Loucy (cell line): Measurements from ENCODE around the gene ABHD15.

Experiments used
- H2AFZ ChIP-seq: fragments of 200-600 bp; sonication (generic); 2 replicates; pipeline ENCODE4 v1.6.0; 2016; ENCODE audit warnings: antibody characterized with exemption, mild to moderate bottlenecking, low read length, moderate library complexity
- H3F3A ChIP-seq: fragments of 200-600 bp; 2 replicates; pipeline ENCODE4 v1.6.0; 2016; ENCODE audit warnings: antibody characterized with exemption, low read depth, mild to moderate bottlenecking
- H3K27me3 ChIP-seq: fragments of 200-600 bp; sonication (generic); 2 replicates; pipeline ENCODE4 v1.6.1; 2014; ENCODE audit warnings: low read length, mild to moderate bottlenecking; ENCODE audit not compliant: insufficient read depth, poor library complexity, severe bottlenecking
- H3K36me3 ChIP-seq: fragments of 200-600 bp; sonication (generic); 2 replicates; pipeline ENCODE4 v1.6.1; 2016; ENCODE audit warnings: low read length; ENCODE audit not compliant: insufficient read depth
- H3K4me1 ChIP-seq: fragments of 200-600 bp; sonication (generic); 2 replicates; pipeline ENCODE4 v1.5.1; 2014; ENCODE audit warnings: low read length, mild to moderate bottlenecking; ENCODE audit not compliant: insufficient read depth, poor library complexity, severe bottlenecking
- H3K4me2 ChIP-seq: fragments of 200-600 bp; sonication (generic); 2 replicates; pipeline ENCODE4 v1.6.0; 2014; ENCODE audit warnings: antibody characterized with exemption, low read length, low read depth, mild to moderate bottlenecking; ENCODE audit not compliant: poor library complexity, severe bottlenecking
- H3K4me3 ChIP-seq: fragments of 200-600 bp; sonication (generic); 2 replicates; pipeline ENCODE4 v1.5.1; 2014; ENCODE audit warnings: low read length, mild to moderate bottlenecking, mixed read lengths; ENCODE audit not compliant: poor library complexity, severe bottlenecking
- H3K79me2 ChIP-seq: fragments of 200-600 bp; sonication (generic); 2 replicates; pipeline ENCODE4 v1.6.1; 2014; ENCODE audit warnings: low read length; ENCODE audit not compliant: insufficient read depth
- H3K9ac ChIP-seq: fragments of 200-600 bp; sonication (generic); 2 replicates; pipeline ENCODE4 v1.6.0; 2014; ENCODE audit warnings: mild to moderate bottlenecking, low read depth, low read length, moderate library complexity; ENCODE audit not compliant: poor library complexity, severe bottlenecking
- H3K9me2 ChIP-seq: fragments of 200-600 bp; sonication (generic); replicated peaks from 2 replicates; pipeline ENCODE4 v1.6.1; 2016; ENCODE audit warnings: low read depth, low read length, mixed read lengths
- H3K9me3 ChIP-seq: fragments of 200-600 bp; sonication (generic); 2 replicates; pipeline ENCODE4 v1.6.1; 2014; ENCODE audit warnings: mild to moderate bottlenecking, antibody characterized with exemption, low read length, low read depth; ENCODE audit not compliant: insufficient read depth
- H4K20me1 ChIP-seq: fragments of 200-600 bp; sonication (generic); 2 replicates; pipeline ENCODE4 v1.6.0; 2014; ENCODE audit warnings: antibody characterized with exemption, low read length, mild to moderate bottlenecking; ENCODE audit not compliant: insufficient read depth, poor library complexity, severe bottlenecking
- EZH2phosphoT487 ChIP-seq: fragments of 200-600 bp; IDR thresholded peaks from 2 replicates; pipeline ENCODE4 v1.6.1; 2018; ENCODE audit warnings: antibody characterized with exemption, mild to moderate bottlenecking, moderate library complexity, borderline replicate concordance
- TF ChIP-seq, protein P1 (sequence below): fragments of 200-600 bp; sonication (generic); conservative IDR thresholded peaks from 2 replicates; pipeline ENCODE4 v1.5.1; 2014; ENCODE audit warnings: mild to moderate bottlenecking, antibody characterized with exemption, low read length

ABHD15 gene

GRCh38 chr17:29588017-29588561, 21.3 kb upstream of the ABHD15 start:
- H3K9me2 ChIP-seq: no peaks in the 10 kb centered on the region
- no peaks in the 10 kb centered on the region for H3F3A ChIP-seq
- peaks cover 48% of the 10 kb centered on the region for H4K20me1 ChIP-seq
- no peaks in the 10 kb centered on the region for H3K27me3 ChIP-seq
- peak overlapping the region; percentile 83 for H3K9ac ChIP-seq
- peak overlapping the region; percentile 95 for H3K4me2 ChIP-seq
- no peaks in the 10 kb centered on the region for H3K9me3 ChIP-seq
- H3K79me2 ChIP-seq: peaks cover 67% of the 10 kb centered on the region
- H2AFZ ChIP-seq: no peak overlapping the region
- TF ChIP-seq, protein P1, sequence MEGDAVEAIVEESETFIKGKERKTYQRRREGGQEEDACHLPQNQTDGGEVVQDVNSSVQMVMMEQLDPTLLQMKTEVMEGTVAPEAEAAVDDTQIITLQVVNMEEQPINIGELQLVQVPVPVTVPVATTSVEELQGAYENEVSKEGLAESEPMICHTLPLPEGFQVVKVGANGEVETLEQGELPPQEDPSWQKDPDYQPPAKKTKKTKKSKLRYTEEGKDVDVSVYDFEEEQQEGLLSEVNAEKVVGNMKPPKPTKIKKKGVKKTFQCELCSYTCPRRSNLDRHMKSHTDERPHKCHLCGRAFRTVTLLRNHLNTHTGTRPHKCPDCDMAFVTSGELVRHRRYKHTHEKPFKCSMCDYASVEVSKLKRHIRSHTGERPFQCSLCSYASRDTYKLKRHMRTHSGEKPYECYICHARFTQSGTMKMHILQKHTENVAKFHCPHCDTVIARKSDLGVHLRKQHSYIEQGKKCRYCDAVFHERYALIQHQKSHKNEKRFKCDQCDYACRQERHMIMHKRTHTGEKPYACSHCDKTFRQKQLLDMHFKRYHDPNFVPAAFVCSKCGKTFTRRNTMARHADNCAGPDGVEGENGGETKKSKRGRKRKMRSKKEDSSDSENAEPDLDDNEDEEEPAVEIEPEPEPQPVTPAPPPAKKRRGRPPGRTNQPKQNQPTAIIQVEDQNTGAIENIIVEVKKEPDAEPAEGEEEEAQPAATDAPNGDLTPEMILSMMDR: no peak
- no peak for TF ChIP-seq EZH2phosphoT487
- peak overlapping the region; percentile 88 for H3K4me3 ChIP-seq
- peaks cover 71% of the 10 kb centered on the region for H3K4me1 ChIP-seq
- H3K36me3 ChIP-seq: no peaks in the 10 kb centered on the region

DNA sequence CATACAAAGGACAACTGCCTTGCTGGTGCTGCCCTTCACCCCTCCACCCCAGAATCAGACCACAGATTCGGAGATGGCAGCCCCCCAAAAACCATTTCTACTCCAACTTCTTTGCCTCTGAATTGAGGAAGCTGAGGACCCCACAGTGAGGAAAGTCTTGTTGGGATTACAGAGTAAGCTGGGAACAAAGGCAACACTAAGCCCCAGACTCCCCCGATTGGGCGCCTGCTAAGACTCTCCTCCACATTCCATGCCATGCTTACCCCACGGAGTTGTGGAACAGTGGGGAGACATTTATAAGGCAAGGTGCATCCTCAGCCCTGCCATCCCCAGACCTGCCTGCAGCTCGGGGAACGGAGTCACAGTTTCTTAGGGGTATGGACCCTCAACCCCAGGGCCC, 20.8 kb upstream of the ABHD15 start:
- peak overlapping the region; percentile 88 for H3K4me3 ChIP-seq
- TF ChIP-seq, protein P1: no peak
- TF ChIP-seq EZH2phosphoT487: no peak

GRCh38 chr17:29586676-29587469, 20.0 kb upstream of the ABHD15 start:
- Histone ChIP-seq H3K4me2 (peak overlapping the region; percentile 95), H3K79me2 (peaks cover 69% of the 10 kb centered on the region), H3K9me2 (no peaks in the 10 kb centered on the region), H3K9ac (peak overlapping the region; percentile 83), H3K27me3 (no peaks in the 10 kb centered on the region), H3K4me1 (peaks cover 61% of the 10 kb centered on the region), H3K9me3 (no peaks in the 10 kb centered on the region), H3K4me3 (peak overlapping the region; percentile 88), H3F3A (no peaks in the 10 kb centered on the region), H3K36me3 (peaks cover 6% of the 10 kb centered on the region; the same call in 1 of the 2 replicates), H4K20me1 (peaks cover 48% of the 10 kb centered on the region), H2AFZ (no peak overlapping the region)
- TF ChIP-seq, protein P1: no peak
- TF ChIP-seq EZH2phosphoT487: no peak

More for the DNA sequence above, 20.8 kb upstream of the ABHD15 start:
- no peaks in the 10 kb centered on the region for H3F3A ChIP-seq
- peaks cover 48% of the 10 kb centered on the region for H4K20me1 ChIP-seq
- peaks cover 68% of the 10 kb centered on the region for H3K4me1 ChIP-seq
- H2AFZ ChIP-seq: no peak overlapping the region
- peak overlapping the region; percentile 83 for H3K9ac ChIP-seq
- no peaks in the 10 kb centered on the region for H3K9me3 ChIP-seq
- H3K36me3 ChIP-seq: no peaks in the 10 kb centered on the region; the same call in 1 of the 2 replicates
- H3K27me3 ChIP-seq: no peaks in the 10 kb centered on the region
- H3K4me2 ChIP-seq: peak overlapping the region; percentile 95
- no peaks in the 10 kb centered on the region for H3K9me2 ChIP-seq
- peaks cover 69% of the 10 kb centered on the region for H3K79me2 ChIP-seq
